GM23248 (cell line): ENCODE results near the gene GNAS-AS1. TPM values are rescaled to one million over a fixed set of nuclear protein-coding genes. Genes with fewer than 3 reads are reported as not detected.

ENCODE experiments used
- DNase-seq: peaks from one replicate; pipeline ENCODE4 v3.0.0-alpha.2; 2015
- H2AFZ ChIP-seq: fragments of 200-600 bp; sonication (generic); 2 replicates; pipeline ENCODE4 v1.6.1; 2016; ENCODE audit warnings: antibody characterized with exemption
- H3F3A ChIP-seq: fragments of 200-600 bp; sonication (generic); 2 replicates; pipeline ENCODE4 v1.6.1; 2016; ENCODE audit warnings: mild to moderate bottlenecking, antibody characterized with exemption, mixed run types; ENCODE audit not compliant: insufficient read depth
- H3K27ac ChIP-seq: fragments of 200-600 bp; sonication (generic); 2 replicates; pipeline ENCODE4 v1.5.1; 2016; ENCODE audit warnings: mild to moderate bottlenecking
- H3K27me3 ChIP-seq: fragments of 200-600 bp; sonication (generic); replicated peaks from 2 replicates; pipeline ENCODE4 v1.6.1; 2016; ENCODE audit warnings: mild to moderate bottlenecking; ENCODE audit not compliant: insufficient read depth
- H3K36me3 ChIP-seq: fragments of 200-600 bp; sonication (generic); 2 replicates; pipeline ENCODE4 v1.6.1; 2016; ENCODE audit warnings: low read depth, mild to moderate bottlenecking
- H3K4me1 ChIP-seq: fragments of 200-600 bp; sonication (generic); 2 replicates; pipeline ENCODE4 v1.6.1; 2016; ENCODE audit warnings: mild to moderate bottlenecking; ENCODE audit not compliant: insufficient read depth
- H3K4me2 ChIP-seq: fragments of 200-600 bp; sonication (generic); one replicate; pipeline ENCODE4 v1.6.1; 2016; ENCODE audit warnings: mild to moderate bottlenecking; ENCODE audit not compliant: unreplicated experiment
- H3K4me3 ChIP-seq: fragments of 200-600 bp; sonication (generic); 2 replicates; pipeline ENCODE4 v1.5.1; 2016; ENCODE audit warnings: mild to moderate bottlenecking
- H3K79me2 ChIP-seq: fragments of 200-600 bp; sonication (generic); 2 replicates; pipeline ENCODE4 v1.6.1; 2016; ENCODE audit warnings: mild to moderate bottlenecking; ENCODE audit not compliant: insufficient read depth
- H3K9ac ChIP-seq: fragments of 200-600 bp; sonication (generic); 2 replicates; pipeline ENCODE4 v1.6.1; 2016; ENCODE audit warnings: mild to moderate bottlenecking
- H3K9me2 ChIP-seq: fragments of 200-600 bp; sonication (generic); 2 replicates; pipeline ENCODE4 v1.6.1; 2016; ENCODE audit warnings: mixed run types, mild to moderate bottlenecking, moderate library complexity; ENCODE audit not compliant: insufficient read depth
- H3K9me3 ChIP-seq: fragments of 200-600 bp; sonication (generic); one replicate; pipeline ENCODE4 v1.6.1; 2017; ENCODE audit warnings: low read depth
- H4K20me1 ChIP-seq: fragments of 200-600 bp; sonication (generic); 2 replicates; pipeline ENCODE4 v1.6.0; 2016; ENCODE audit not compliant: insufficient read depth
- EZH2 ChIP-seq: fragments of 200-600 bp; sonication (generic); IDR thresholded peaks from 2 replicates; pipeline ENCODE4 v1.6.1; 2018; ENCODE audit warnings: antibody characterized with exemption, mild to moderate bottlenecking; ENCODE audit not compliant: insufficient read depth, poor library complexity, severe bottlenecking
- EZH2phosphoT487 ChIP-seq: fragments of 200-600 bp; sonication (generic); IDR thresholded peaks from 2 replicates; pipeline ENCODE4 v1.6.1; 2018; ENCODE audit warnings: antibody characterized with exemption, moderate library complexity, mild to moderate bottlenecking, low read depth; ENCODE audit not compliant: insufficient read depth
- WGBS, 2 experiments: methylation state at CpG; one replicate each; pipeline ENCODE4 v1.1.6; 2015 to 2017; ENCODE audit warnings: low lambda C conversion rate in 2 of 2, low coverage in 1 of 2; ENCODE audit errors: missing lambda C conversion rate in 2 of 2; 5-methylcytosine and 5-hydroxymethylcytosine counted together
- in situ Hi-C: fragments of 300-500 bp; cut with MboI; formaldehyde crosslinking; loops from 2 replicates; pipeline ENCODE4 v1.15.0; 2020
- polyA plus RNA-seq: library from polyadenylated mRNA; unstranded; fragments of >200 nt; fragmentation: Nextera tagmentation; extraction: Ambion mirVana; gene quantifications from 2 replicates; pipeline ENCODE4 v1.2.1, GENCODE V29; 2016
- total RNA-seq: library from RNA; depleted of rRNA; stranded (reverse); fragments of >200 nt; shearing (Covaris generic); gene quantifications from 2 replicates; pipeline ENCODE4 v1.2.3, GENCODE V29; 2014

GNAS-AS1 gene
- total and polyA plus RNA-seq, 2 experiments from 2014 or later, result 0.97 to 1.0 TPM

- H3K79me2 ChIP-seq, result peaks cover 17% of the 10 kb centered on the region
Measured at GRCh38 chr20:58888521-58889333, 38.0 kb upstream of the GNAS-AS1 start.

GRCh38 chr20:58888103-58888502 lies 37.4 kb upstream of the GNAS-AS1 start:
- Histone ChIP-seq H3K4me2 (peak overlapping the region; percentile 72), H3K9ac (peak overlapping the region; percentile 79), H3K4me3 (peak overlapping the region; percentile 83), H4K20me1 (no peaks in the 10 kb centered on the region), H3K36me3 (no peaks in the 10 kb centered on the region), H3K9me2 (no peaks in the 10 kb centered on the region), H3K27ac (no peak overlapping the region), H3K9me3 (no peaks in the 10 kb centered on the region), H3K27me3 (no peaks in the 10 kb centered on the region), H3F3A (peaks cover under 1% of the 10 kb centered on the region; the same call in 1 of the 2 replicates), H3K79me2 (peaks cover 10% of the 10 kb centered on the region), H2AFZ (peak overlapping the region; percentile 82), H3K4me1 (peaks cover 6% of the 10 kb centered on the region; the same call in 1 of the 2 replicates)
- no peak for TF ChIP-seq EZH2phosphoT487
- TF ChIP-seq EZH2, result no peak
- 53 to 69% methylated on average over 12 of the region's 12 CpGs for WGBS, 2 experiments
- in situ Hi-C loops, result no loop called here
- no peak for DNase-seq

More at GRCh38 chr20:58888521-58889333, 38.0 kb upstream of the GNAS-AS1 start:
- in situ Hi-C loops, result no loop called here
- peak overlapping the region; percentile 72 for H3K4me2 ChIP-seq
- peak overlapping the region; percentile 82 for H2AFZ ChIP-seq
- DNase-seq, result peak; percentile 89
- no peaks in the 10 kb centered on the region for H3K27me3 ChIP-seq
- H3K27ac ChIP-seq, result peak overlapping the region; percentile 48
- 40 to 66% methylated on average over 36 to 101 of the region's 101 CpGs for WGBS, 2 experiments
- H3K9ac ChIP-seq, result peak overlapping the region; percentile 79
- TF ChIP-seq EZH2 (no peak), EZH2phosphoT487 (no peak)
- H3K36me3 ChIP-seq, result no peaks in the 10 kb centered on the region
- H3K9me3 ChIP-seq, result no peaks in the 10 kb centered on the region
- peak overlapping the region; percentile 83 for H3K4me3 ChIP-seq
- peaks cover 6% of the 10 kb centered on the region; the same call in 1 of the 2 replicates for H3F3A ChIP-seq
- peaks cover 6% of the 10 kb centered on the region for H3K4me1 ChIP-seq
- no peaks in the 10 kb centered on the region for H4K20me1 ChIP-seq
- H3K9me2 ChIP-seq, result no peaks in the 10 kb centered on the region

- in situ Hi-C loops, result no loop called here
- H3K9me3 ChIP-seq, result no peaks in the 10 kb centered on the region
Measured at GRCh38 chr20:58886546-58886945, 35.8 kb upstream of the GNAS-AS1 start.

GRCh38 chr20:58884966-58885365 lies 34.3 kb upstream of the GNAS-AS1 start:
- Histone ChIP-seq H3K4me1 (0 out of 2 replicates have a peak, but pooled peaks cover 10% of the 10 kb centered on the region), H3K36me3 (no peaks in the 10 kb centered on the region), H3K9me3 (no peaks in the 10 kb centered on the region), H3K79me2 (no peaks in the 10 kb centered on the region), H3K9ac (no peak overlapping the region), H3K4me3 (no peak overlapping the region), H3K27ac (no peak overlapping the region), H3K27me3 (no peaks in the 10 kb centered on the region), H3K4me2 (no peak overlapping the region), H4K20me1 (no peaks in the 10 kb centered on the region), H3F3A (no peaks in the 10 kb centered on the region), H3K9me2 (no peaks in the 10 kb centered on the region), H2AFZ (no peak overlapping the region)
- no peak for DNase-seq
- in situ Hi-C loops, result no loop called here
- 65 to 68% methylated on average over 3 of the region's 3 CpGs for WGBS, 2 experiments
- TF ChIP-seq EZH2phosphoT487, result no peak

More at GRCh38 chr20:58886546-58886945, 35.8 kb upstream of the GNAS-AS1 start:
- H3K36me3 ChIP-seq, result no peaks in the 10 kb centered on the region
- no peak overlapping the region for H3K27ac ChIP-seq
- no peak overlapping the region for H3K9ac ChIP-seq
- no peaks in the 10 kb centered on the region for H3K9me2 ChIP-seq
- no peaks in the 10 kb centered on the region for H3K27me3 ChIP-seq
- TF ChIP-seq EZH2phosphoT487 (no peak), EZH2 (no peak)
- no peak overlapping the region for H3K4me2 ChIP-seq
- H3K4me1 ChIP-seq, result 0 out of 2 replicates have a peak, but pooled peaks cover 10% of the 10 kb centered on the region
- H2AFZ ChIP-seq, result no peak overlapping the region
- no peak overlapping the region for H3K4me3 ChIP-seq
- H3K79me2 ChIP-seq, result no peaks in the 10 kb centered on the region
- H3F3A ChIP-seq, result no peaks in the 10 kb centered on the region
- no peak for DNase-seq
- H4K20me1 ChIP-seq, result no peaks in the 10 kb centered on the region
